ENCODE measurements around the gene KLK13.

- TF ChIP-seq POLR2AphosphoS5 (IDR thresholded peaks at IDR 0.05; ENCODE audit: low read depth, low read length), result no peak
- TF ChIP-seq POLR2A (IDR thresholded peaks at IDR 0.05; ENCODE audit: low read depth, low read length), result no peak
- no peak for TF ChIP-seq TAF1 (IDR thresholded peaks at IDR 0.05; ENCODE audit: borderline replicate concordance, low read depth, low read length)
Measured at GRCh38 chr19:51006406-51006805, 58.5 kb downstream of the KLK13 start.

Measured in GM12892 (cell line).